ENCODE measurements around the gene EFCAB13. TPM values are rescaled to one million over a fixed set of nuclear protein-coding genes. Genes with fewer than 3 reads are reported as not detected.

EFCAB13 gene
- total RNA-seq, 2 experiments from 2014 or later, result 7.0 to 7.1 TPM

DNA sequence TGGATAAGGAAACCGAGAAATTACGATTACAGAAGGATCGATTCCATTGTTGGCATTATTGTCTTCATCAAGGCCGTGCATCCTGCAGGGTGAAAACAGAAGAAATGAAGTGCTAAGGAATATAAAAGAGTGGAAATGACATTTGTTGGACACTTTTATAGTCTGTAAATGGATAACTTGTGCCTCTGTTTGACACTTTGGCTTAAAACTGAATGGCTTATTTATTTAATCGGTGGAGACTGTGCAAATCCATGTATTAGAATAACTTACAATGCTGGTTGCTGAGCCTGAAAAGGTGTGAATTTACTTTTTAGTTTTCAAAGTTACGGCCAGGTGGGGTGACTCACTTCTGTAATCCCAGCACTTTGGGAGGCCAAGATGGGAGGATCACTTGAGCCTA, 38.8 kb upstream of the EFCAB13 start:
- no peak overlapping the region for H3K27ac Mint-ChIP-seq
- CTCF ChIA-PET, result no interaction called here
- no peaks in the 10 kb centered on the region for H3K27me3 Mint-ChIP-seq (ENCODE audit: low read depth)
- DNase-seq, result no peak
- intact Hi-C loops (cut with micrococcal nuclease), result no loop called here
- H3K4me1 Mint-ChIP-seq (ENCODE audit: low read depth), result no peaks in the 10 kb centered on the region
- no peaks in the 10 kb centered on the region for H3K36me3 Mint-ChIP-seq (ENCODE audit: low read depth)
- H3K9me3 Mint-ChIP-seq, result no peaks in the 10 kb centered on the region
- H3K4me3 Mint-ChIP-seq, result no peak overlapping the region

DNA sequence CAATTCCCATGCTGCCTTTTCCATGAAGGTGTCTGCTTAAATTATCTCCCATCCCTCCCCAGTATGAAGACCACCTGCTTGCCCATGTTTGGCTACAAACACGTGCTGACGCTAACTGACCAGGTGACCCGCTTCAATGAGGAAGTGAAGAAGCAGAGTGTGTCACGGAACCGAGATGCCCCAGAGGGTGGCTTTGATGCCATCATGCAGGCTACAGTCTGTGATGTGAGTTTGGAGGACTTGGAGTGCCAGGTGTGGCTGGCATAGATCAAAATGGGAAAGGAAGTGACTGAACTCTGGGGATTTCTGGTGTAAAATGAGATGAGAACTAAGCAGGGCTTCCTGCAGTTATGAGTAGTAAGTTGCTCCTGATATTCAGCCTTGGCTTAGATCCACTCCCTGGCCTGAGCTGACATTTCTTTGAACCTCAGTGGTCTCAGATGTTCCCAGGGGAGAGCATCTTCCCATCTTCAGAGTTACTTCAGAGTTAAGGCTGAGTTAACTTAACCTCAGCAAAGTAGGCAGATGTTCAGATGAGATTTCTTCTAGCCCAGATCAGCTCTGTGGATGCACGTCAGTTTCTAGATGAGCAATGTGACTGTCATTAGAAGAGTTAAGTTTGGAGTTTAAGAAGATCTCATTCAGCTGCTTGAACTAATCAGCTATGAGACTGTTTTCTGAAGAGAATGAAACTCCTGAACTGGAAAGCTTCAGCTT, 37.4 kb upstream of the EFCAB13 start:
- DNase-seq, result no peak
- CTCF ChIA-PET, result interaction anchor here (0.6 to 1.1 kb wide), 2 partner anchors 57 to 117 kb away, joined by 3 read pairs; no protein-coding TSS in a partner anchor
- H3K4me1 Mint-ChIP-seq (ENCODE audit: low read depth), result no peaks in the 10 kb centered on the region
- H3K9me3 Mint-ChIP-seq, result no peaks in the 10 kb centered on the region
- H3K4me3 Mint-ChIP-seq, result no peak overlapping the region
- intact Hi-C loops (cut with micrococcal nuclease), result no loop called here
- H3K27me3 Mint-ChIP-seq (ENCODE audit: low read depth), result no peaks in the 10 kb centered on the region
- H3K27ac Mint-ChIP-seq, result no peak overlapping the region
- no peaks in the 10 kb centered on the region for H3K36me3 Mint-ChIP-seq (ENCODE audit: low read depth)

DNA sequence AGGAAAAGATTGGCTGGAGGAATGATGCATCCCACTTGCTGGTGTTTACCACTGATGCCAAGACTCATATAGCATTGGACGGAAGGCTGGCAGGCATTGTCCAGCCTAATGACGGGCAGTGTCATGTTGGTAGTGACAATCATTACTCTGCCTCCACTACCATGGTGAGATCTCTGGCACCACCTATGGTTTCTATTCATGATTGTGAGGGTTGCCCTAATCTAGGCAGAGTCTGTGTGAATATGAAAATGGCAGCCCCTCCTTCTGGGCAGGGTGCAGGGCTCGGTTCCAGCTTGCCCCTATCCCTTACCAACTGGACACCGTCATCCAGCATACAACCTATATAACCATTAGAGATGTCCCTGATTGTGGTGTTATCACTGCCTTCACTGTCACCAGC, 36.7 kb upstream of the EFCAB13 start:
- Mint-ChIP-seq H3K4me1 (ENCODE audit: low read depth) (no peaks in the 10 kb centered on the region), H3K27me3 (ENCODE audit: low read depth) (no peaks in the 10 kb centered on the region), H3K36me3 (ENCODE audit: low read depth) (no peaks in the 10 kb centered on the region), H3K4me3 (no peak overlapping the region), H3K27ac (no peak overlapping the region), H3K9me3 (no peaks in the 10 kb centered on the region)
- DNase-seq, result no peak
- CTCF ChIA-PET, result interaction anchor here (1.1 kb wide), 1 partner anchor 58 kb away, joined by 3 read pairs; no protein-coding TSS in a partner anchor
- intact Hi-C loops (cut with micrococcal nuclease), result no loop called here

- Mint-ChIP-seq H3K4me1 (ENCODE audit: low read depth) (no peaks in the 10 kb centered on the region), H3K27ac (no peak overlapping the region), H3K27me3 (ENCODE audit: low read depth) (no peaks in the 10 kb centered on the region), H3K4me3 (no peak overlapping the region), H3K36me3 (ENCODE audit: low read depth) (no peaks in the 10 kb centered on the region), H3K9me3 (no peaks in the 10 kb centered on the region)
- no peak for DNase-seq
- intact Hi-C loops (cut with micrococcal nuclease), result no loop called here
- CTCF ChIA-PET, result interaction anchor here (1.1 kb wide), 1 partner anchor 58 kb away, joined by 3 read pairs; no protein-coding TSS in a partner anchor
Observed at GRCh38 chr17:47287639-47288038, 36.1 kb upstream of the EFCAB13 start.

- no peaks in the 10 kb centered on the region for H3K9me3 Mint-ChIP-seq
- no peaks in the 10 kb centered on the region for H3K4me1 Mint-ChIP-seq (ENCODE audit: low read depth)
- no peak for DNase-seq
- no peak overlapping the region for H3K27ac Mint-ChIP-seq
- CTCF ChIA-PET, result no interaction called here
- intact Hi-C loops (cut with micrococcal nuclease), result no loop called here
- no peak overlapping the region for H3K4me3 Mint-ChIP-seq
- no peaks in the 10 kb centered on the region for H3K36me3 Mint-ChIP-seq (ENCODE audit: low read depth)
- H3K27me3 Mint-ChIP-seq (ENCODE audit: low read depth), result no peaks in the 10 kb centered on the region
Observed at GRCh38 chr17:47288531-47289116, 35.1 kb upstream of the EFCAB13 start.

GRCh38 chr17:47289302-47289701, 34.5 kb upstream of the EFCAB13 start:
- Mint-ChIP-seq H3K4me3 (no peak overlapping the region), H3K9me3 (no peaks in the 10 kb centered on the region), H3K27me3 (ENCODE audit: low read depth) (no peaks in the 10 kb centered on the region), H3K27ac (no peak overlapping the region), H3K4me1 (ENCODE audit: low read depth) (no peaks in the 10 kb centered on the region), H3K36me3 (ENCODE audit: low read depth) (no peaks in the 10 kb centered on the region)
- intact Hi-C loops (cut with micrococcal nuclease), result no loop called here
- CTCF ChIA-PET, result interaction anchor here (0.6 kb wide), 1 partner anchor 1891 kb away, joined by 5 read pairs; no protein-coding TSS in a partner anchor
- DNase-seq, result no peak

GRCh38 chr17:47290870-47291241, 32.9 kb upstream of the EFCAB13 start:
- Mint-ChIP-seq H3K4me3 (no peak overlapping the region), H3K36me3 (ENCODE audit: low read depth) (no peaks in the 10 kb centered on the region), H3K4me1 (ENCODE audit: low read depth) (no peaks in the 10 kb centered on the region), H3K27ac (no peak overlapping the region), H3K9me3 (no peaks in the 10 kb centered on the region), H3K27me3 (ENCODE audit: low read depth) (no peaks in the 10 kb centered on the region)
- CTCF ChIA-PET, result no interaction called here
- intact Hi-C loops (cut with micrococcal nuclease), result no loop called here
- no peak for DNase-seq

GRCh38 chr17:47291242-47291873, 32.4 kb upstream of the EFCAB13 start:
- H3K4me3 Mint-ChIP-seq, result no peak overlapping the region
- no peaks in the 10 kb centered on the region for H3K4me1 Mint-ChIP-seq (ENCODE audit: low read depth)
- CTCF ChIA-PET, result no interaction called here
- H3K9me3 Mint-ChIP-seq, result no peaks in the 10 kb centered on the region
- intact Hi-C loops (cut with micrococcal nuclease), result no loop called here
- H3K27ac Mint-ChIP-seq, result no peak overlapping the region
- no peaks in the 10 kb centered on the region for H3K36me3 Mint-ChIP-seq (ENCODE audit: low read depth)
- no peaks in the 10 kb centered on the region for H3K27me3 Mint-ChIP-seq (ENCODE audit: low read depth)
- no peak for DNase-seq

DNA sequence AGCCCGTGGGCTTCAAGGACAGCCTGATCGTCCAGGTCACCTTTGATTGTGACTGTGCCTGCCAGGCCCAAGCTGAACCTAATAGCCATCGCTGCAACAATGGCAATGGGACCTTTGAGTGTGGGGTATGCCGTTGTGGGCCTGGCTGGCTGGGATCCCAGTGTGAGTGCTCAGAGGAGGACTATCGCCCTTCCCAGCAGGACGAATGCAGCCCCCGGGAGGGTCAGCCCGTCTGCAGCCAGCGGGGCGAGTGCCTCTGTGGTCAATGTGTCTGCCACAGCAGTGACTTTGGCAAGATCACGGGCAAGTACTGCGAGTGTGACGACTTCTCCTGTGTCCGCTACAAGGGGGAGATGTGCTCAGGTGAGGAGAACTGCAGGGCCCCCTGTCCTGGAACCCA, 31.5 kb upstream of the EFCAB13 start:
- intact Hi-C loops (cut with micrococcal nuclease), result no loop called here
- no peak overlapping the region for H3K27ac Mint-ChIP-seq
- H3K4me1 Mint-ChIP-seq (ENCODE audit: low read depth), result no peaks in the 10 kb centered on the region
- CTCF ChIA-PET, result no interaction called here
- no peaks in the 10 kb centered on the region for H3K36me3 Mint-ChIP-seq (ENCODE audit: low read depth)
- no peaks in the 10 kb centered on the region for H3K9me3 Mint-ChIP-seq
- H3K27me3 Mint-ChIP-seq (ENCODE audit: low read depth), result no peaks in the 10 kb centered on the region
- H3K4me3 Mint-ChIP-seq, result no peak overlapping the region
- DNase-seq, result no peak

- Mint-ChIP-seq H3K27ac (no peak overlapping the region), H3K9me3 (no peaks in the 10 kb centered on the region), H3K4me1 (ENCODE audit: low read depth) (no peaks in the 10 kb centered on the region), H3K27me3 (ENCODE audit: low read depth) (no peaks in the 10 kb centered on the region), H3K4me3 (no peak overlapping the region), H3K36me3 (ENCODE audit: low read depth) (no peaks in the 10 kb centered on the region)
- CTCF ChIA-PET, result no interaction called here
- no peak for DNase-seq
- intact Hi-C loops (cut with micrococcal nuclease), result no loop called here
Observed at GRCh38 chr17:47295037-47295873, 28.5 kb upstream of the EFCAB13 start.

- Mint-ChIP-seq H3K27me3 (ENCODE audit: low read depth) (no peaks in the 10 kb centered on the region), H3K9me3 (no peaks in the 10 kb centered on the region), H3K27ac (no peak overlapping the region), H3K36me3 (ENCODE audit: low read depth) (no peaks in the 10 kb centered on the region), H3K4me3 (no peak overlapping the region), H3K4me1 (ENCODE audit: low read depth) (no peaks in the 10 kb centered on the region)
- no peak for DNase-seq
- CTCF ChIA-PET, result no interaction called here
- intact Hi-C loops (cut with micrococcal nuclease), result no loop called here
Observed at GRCh38 chr17:47295874-47296255, 27.9 kb upstream of the EFCAB13 start.

- Mint-ChIP-seq H3K27ac (no peak overlapping the region), H3K4me3 (no peak overlapping the region), H3K4me1 (ENCODE audit: low read depth) (no peaks in the 10 kb centered on the region), H3K27me3 (ENCODE audit: low read depth) (no peaks in the 10 kb centered on the region), H3K36me3 (ENCODE audit: low read depth) (no peaks in the 10 kb centered on the region), H3K9me3 (peaks cover 12% of the 10 kb centered on the region)
- intact Hi-C loops (cut with micrococcal nuclease), result no loop called here
- no peak for DNase-seq
- CTCF ChIA-PET, result no interaction called here
Observed at GRCh38 chr17:47297661-47298400, 25.9 kb upstream of the EFCAB13 start.
